ENCODE measurements around the gene ITGAE.

The ITGAE gene

DNA sequence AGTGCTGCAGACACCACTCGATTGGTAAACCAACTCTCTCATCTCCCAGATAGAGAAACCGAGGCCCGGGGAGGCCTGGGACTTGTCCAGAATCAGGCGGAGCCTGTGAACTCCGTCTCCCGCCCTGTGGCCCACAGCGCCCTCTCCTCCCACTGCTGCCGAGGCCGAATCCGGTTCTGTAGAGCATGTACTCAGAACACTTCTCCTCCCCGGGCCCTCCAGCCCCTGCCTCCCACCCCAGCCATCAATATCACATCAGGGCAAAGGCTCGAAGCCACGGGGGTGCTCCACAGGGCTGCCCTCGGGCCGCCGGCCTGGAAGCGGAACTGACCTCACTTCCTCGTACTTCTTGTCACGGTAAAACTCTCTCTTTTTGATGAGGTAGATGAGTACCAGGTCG is 119.4 kb downstream of the ITGAE start:
- Histone ChIP-seq H4K20me1 (ENCODE audit: insufficient read depth) (no peaks in the 10 kb centered on the region), H3K4me2 (no peak overlapping the region), H3K27me3 (ENCODE audit: insufficient read depth, low read depth) (no peaks in the 10 kb centered on the region), H3K4me3 (IDR thresholded peaks at IDR 0.05; ENCODE audit: insufficient read depth, low read depth, low read length) (no peak overlapping the region), H3K27ac (no peak overlapping the region), H3K4me1 (ENCODE audit: low read depth, poor library complexity, severe bottlenecking) (peaks cover 4% of the 10 kb centered on the region), H3K9ac (no peak overlapping the region), H3K79me2 (ENCODE audit: insufficient read depth, low read depth) (no peaks in the 10 kb centered on the region), H3K36me3 (ENCODE audit: insufficient read depth) (no peaks in the 10 kb centered on the region), H2AFZ (ENCODE audit: low read depth) (no peak overlapping the region)
- no peak for TF ChIP-seq CTCF (conservative IDR thresholded peaks at IDR 0.05; ENCODE audit: low read depth, low read length)

- no peaks in the 10 kb centered on the region for H3K27me3 ChIP-seq (ENCODE audit: insufficient read depth, low read depth)
- H3K36me3 ChIP-seq (ENCODE audit: insufficient read depth) = no peaks in the 10 kb centered on the region
- H3K27ac ChIP-seq = no peak overlapping the region
- no peak for TF ChIP-seq CTCF (conservative IDR thresholded peaks at IDR 0.05; ENCODE audit: low read depth, low read length)
- H3K4me3 ChIP-seq (IDR thresholded peaks at IDR 0.05; ENCODE audit: insufficient read depth, low read depth, low read length) = no peak overlapping the region
- no peak overlapping the region for H3K4me2 ChIP-seq
- H3K4me1 ChIP-seq (ENCODE audit: low read depth, poor library complexity, severe bottlenecking) = peaks cover 4% of the 10 kb centered on the region
- H3K9ac ChIP-seq = no peak overlapping the region
- H4K20me1 ChIP-seq (ENCODE audit: insufficient read depth) = no peaks in the 10 kb centered on the region
- H3K79me2 ChIP-seq (ENCODE audit: insufficient read depth, low read depth) = no peaks in the 10 kb centered on the region
- H2AFZ ChIP-seq (ENCODE audit: low read depth) = no peak overlapping the region
Measured at GRCh38 chr17:3681057-3681456, 119.9 kb downstream of the ITGAE start.

- Histone ChIP-seq H2AFZ (ENCODE audit: low read depth) (no peak overlapping the region), H4K20me1 (ENCODE audit: insufficient read depth) (no peaks in the 10 kb centered on the region), H3K27ac (no peak overlapping the region), H3K4me3 (IDR thresholded peaks at IDR 0.05; ENCODE audit: insufficient read depth, low read depth, low read length) (no peak overlapping the region), H3K79me2 (ENCODE audit: insufficient read depth, low read depth) (no peaks in the 10 kb centered on the region), H3K9ac (no peak overlapping the region), H3K27me3 (ENCODE audit: insufficient read depth, low read depth) (no peaks in the 10 kb centered on the region), H3K4me2 (no peak overlapping the region), H3K4me1 (ENCODE audit: low read depth, poor library complexity, severe bottlenecking) (peaks cover 4% of the 10 kb centered on the region), H3K36me3 (ENCODE audit: insufficient read depth) (no peaks in the 10 kb centered on the region)
- no peak for TF ChIP-seq CTCF (conservative IDR thresholded peaks at IDR 0.05; ENCODE audit: low read depth, low read length)
Measured at GRCh38 chr17:3679531-3680126, 121.4 kb downstream of the ITGAE start.

DNA sequence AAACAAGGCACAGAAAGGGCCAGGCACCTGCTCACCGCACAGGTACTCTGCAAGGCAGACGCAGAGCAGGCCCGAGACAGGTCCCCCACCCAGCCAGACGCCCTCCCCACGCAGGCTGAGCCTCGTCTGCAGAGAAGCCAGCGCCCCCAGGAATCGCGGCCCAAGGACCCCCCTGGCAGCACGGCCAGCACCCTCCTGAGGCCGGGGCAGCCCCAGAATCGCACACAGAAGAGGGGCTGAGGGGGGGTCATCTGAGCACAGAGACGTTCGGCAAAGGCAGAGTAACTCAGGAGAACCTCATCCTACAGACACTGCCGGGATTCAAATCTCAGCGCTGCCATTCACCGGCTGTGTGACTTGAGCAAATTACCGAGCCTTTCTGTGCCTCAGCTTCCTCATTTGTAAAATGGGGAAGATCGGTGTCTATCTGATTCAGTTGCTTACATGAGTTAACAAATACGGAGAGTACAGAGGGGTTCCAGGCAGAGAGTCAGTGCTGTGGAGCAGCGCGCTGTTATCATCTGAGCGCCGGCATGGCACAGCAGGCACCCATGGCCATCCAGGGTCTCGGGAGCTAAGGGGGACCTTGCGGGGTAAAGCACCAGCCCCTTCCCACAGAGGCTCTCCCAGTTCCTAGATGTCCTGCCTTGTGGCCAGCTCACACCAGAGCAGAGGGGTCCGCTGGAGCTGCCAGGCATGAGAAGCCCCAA is 122.0 kb downstream of the ITGAE start:
- Histone ChIP-seq H3K27ac (no peak overlapping the region), H3K9ac (no peak overlapping the region), H3K4me2 (no peak overlapping the region), H3K27me3 (ENCODE audit: insufficient read depth, low read depth) (no peaks in the 10 kb centered on the region), H2AFZ (ENCODE audit: low read depth) (no peak overlapping the region), H3K79me2 (ENCODE audit: insufficient read depth, low read depth) (no peaks in the 10 kb centered on the region), H3K36me3 (ENCODE audit: insufficient read depth) (no peaks in the 10 kb centered on the region), H3K4me3 (IDR thresholded peaks at IDR 0.05; ENCODE audit: insufficient read depth, low read depth, low read length) (no peak overlapping the region), H3K4me1 (ENCODE audit: low read depth, poor library complexity, severe bottlenecking) (peaks cover 4% of the 10 kb centered on the region), H4K20me1 (ENCODE audit: insufficient read depth) (no peaks in the 10 kb centered on the region)
- TF ChIP-seq CTCF (conservative IDR thresholded peaks at IDR 0.05; ENCODE audit: low read depth, low read length) = no peak
